Smooth muscle cell (in vitro differentiated cells): ENCODE results near the gene TNFRSF19. TPM values are rescaled to one million over a fixed set of nuclear protein-coding genes. Genes with fewer than 3 reads are reported as not detected.
A peak's percentile ranks its signal among the peaks of the same experiment; 100 is the strongest.

ENCODE experiments used
- DNase-seq: peaks from one replicate; lab custom pipeline; 2025; ENCODE audit not compliant: unreplicated experiment; lab: John Stamatoyannopoulos, UW
- H2AFZ ChIP-seq: fragments of 200-600 bp; sonication (generic); 2 replicates; pipeline ENCODE4 v1.6.0; 2016; ENCODE audit warnings: antibody characterized with exemption, low read depth, mild to moderate bottlenecking
- H3F3A ChIP-seq: fragments of 200-600 bp; sonication (generic); 2 replicates; pipeline ENCODE4 v1.6.0; 2017; ENCODE audit warnings: antibody characterized with exemption, low read depth
- H3K27ac ChIP-seq: fragments of 200-600 bp; sonication (generic); 2 replicates; pipeline ENCODE4 v1.5.1; 2016; ENCODE audit warnings: low read depth, mild to moderate bottlenecking
- H3K27me3 ChIP-seq: fragments of 200-600 bp; sonication (generic); 2 replicates; pipeline ENCODE4 v1.6.1; 2016; ENCODE audit warnings: low read depth, mild to moderate bottlenecking
- H3K36me3 ChIP-seq: fragments of 200-600 bp; sonication (generic); 2 replicates; pipeline ENCODE4 v1.5.1; 2016; ENCODE audit warnings: low read depth
- H3K4me1 ChIP-seq: fragments of 200-600 bp; sonication (generic); 2 replicates; pipeline ENCODE4 v1.5.1; 2016; ENCODE audit warnings: low read depth
- H3K4me2 ChIP-seq: fragments of 200-600 bp; sonication (generic); 2 replicates; pipeline ENCODE4 v1.6.0; 2016; ENCODE audit warnings: mild to moderate bottlenecking
- H3K4me3 ChIP-seq: fragments of 200-600 bp; sonication (generic); 2 replicates; pipeline ENCODE4 v1.5.1; 2016; ENCODE audit warnings: mild to moderate bottlenecking
- H3K79me2 ChIP-seq: fragments of 200-600 bp; sonication (generic); 2 replicates; pipeline ENCODE4 v1.6.0; 2016; ENCODE audit warnings: low read depth, mild to moderate bottlenecking
- H3K9ac ChIP-seq: fragments of 200-600 bp; sonication (generic); 2 replicates; pipeline ENCODE4 v1.6.0; 2016; ENCODE audit warnings: low read depth
- H3K9me3 ChIP-seq: fragments of 200-600 bp; sonication (generic); replicated peaks from 2 replicates; pipeline ENCODE4 v1.5.1; 2016; ENCODE audit warnings: low read depth
- H4K20me1 ChIP-seq: fragments of 200-600 bp; sonication (generic); 2 replicates; pipeline ENCODE4 v1.6.0; 2016; ENCODE audit warnings: low read depth
- WGBS: methylation state at CpG from one replicate; pipeline ENCODE4 v1.1.7; 2016; ENCODE audit warnings: low lambda C conversion rate; 5-methylcytosine and 5-hydroxymethylcytosine counted together
- polyA plus RNA-seq: library from polyadenylated mRNA; unstranded; fragments of >200 nt; fragmentation: Nextera tagmentation; extraction: Ambion mirVana; gene quantifications from 2 replicates; pipeline ENCODE4 v1.2.1, GENCODE V29; 2016
- total RNA-seq: library from RNA; depleted of rRNA; stranded (reverse); fragments of >200 nt; gene quantifications from 2 replicates; pipeline ENCODE4 v1.2.3, GENCODE V29; 2014
- TF ChIP-seq, protein P1 (sequence below): fragments of 200-600 bp; sonication (generic); IDR thresholded peaks from 2 replicates; pipeline ENCODE4 v1.5.1; 2017; ENCODE audit warnings: borderline replicate concordance, mild to moderate bottlenecking, antibody characterized with exemption; ENCODE audit not compliant: insufficient read depth, poor library complexity, severe bottlenecking

The TNFRSF19 gene
- total and polyA plus RNA-seq, 2 experiments from 2014 or later, result 15.5 to 34.3 TPM

DNA sequence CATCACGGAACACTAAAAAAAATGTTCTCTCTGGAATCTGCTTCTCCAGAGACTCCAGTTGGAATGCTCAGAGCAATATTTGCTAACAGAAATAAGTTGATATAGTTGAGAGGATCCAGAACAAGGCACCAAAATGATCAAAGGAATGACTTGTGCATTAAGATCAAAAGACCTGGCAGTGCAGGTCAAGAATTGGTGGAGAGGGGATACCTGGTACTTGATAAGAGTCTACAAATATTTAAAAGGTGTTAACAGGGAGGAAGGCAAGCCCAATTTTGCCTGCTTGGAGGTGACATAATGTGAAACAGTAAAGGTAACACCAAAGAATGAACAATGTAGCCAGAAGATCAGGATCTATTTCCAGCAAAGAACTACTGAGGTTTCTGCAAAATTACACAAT lies 20.0 kb upstream of the TNFRSF19 start:
- Histone ChIP-seq H3K4me2 (no peak overlapping the region), H3K9me3 (no peaks in the 10 kb centered on the region), H2AFZ (no peak overlapping the region), H3K79me2 (no peaks in the 10 kb centered on the region), H3K4me1 (peaks cover 10% of the 10 kb centered on the region), H4K20me1 (no peaks in the 10 kb centered on the region), H3K27me3 (no peaks in the 10 kb centered on the region), H3K9ac (no peak overlapping the region), H3K27ac (no peak overlapping the region), H3K36me3 (no peaks in the 10 kb centered on the region), H3F3A (no peaks in the 10 kb centered on the region), H3K4me3 (no peak overlapping the region)
- DNase-seq, result no peak
- 91% methylated on average over 1 of the region's 1 CpG for WGBS
- TF ChIP-seq, protein P1, sequence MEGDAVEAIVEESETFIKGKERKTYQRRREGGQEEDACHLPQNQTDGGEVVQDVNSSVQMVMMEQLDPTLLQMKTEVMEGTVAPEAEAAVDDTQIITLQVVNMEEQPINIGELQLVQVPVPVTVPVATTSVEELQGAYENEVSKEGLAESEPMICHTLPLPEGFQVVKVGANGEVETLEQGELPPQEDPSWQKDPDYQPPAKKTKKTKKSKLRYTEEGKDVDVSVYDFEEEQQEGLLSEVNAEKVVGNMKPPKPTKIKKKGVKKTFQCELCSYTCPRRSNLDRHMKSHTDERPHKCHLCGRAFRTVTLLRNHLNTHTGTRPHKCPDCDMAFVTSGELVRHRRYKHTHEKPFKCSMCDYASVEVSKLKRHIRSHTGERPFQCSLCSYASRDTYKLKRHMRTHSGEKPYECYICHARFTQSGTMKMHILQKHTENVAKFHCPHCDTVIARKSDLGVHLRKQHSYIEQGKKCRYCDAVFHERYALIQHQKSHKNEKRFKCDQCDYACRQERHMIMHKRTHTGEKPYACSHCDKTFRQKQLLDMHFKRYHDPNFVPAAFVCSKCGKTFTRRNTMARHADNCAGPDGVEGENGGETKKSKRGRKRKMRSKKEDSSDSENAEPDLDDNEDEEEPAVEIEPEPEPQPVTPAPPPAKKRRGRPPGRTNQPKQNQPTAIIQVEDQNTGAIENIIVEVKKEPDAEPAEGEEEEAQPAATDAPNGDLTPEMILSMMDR, result no peak

DNA sequence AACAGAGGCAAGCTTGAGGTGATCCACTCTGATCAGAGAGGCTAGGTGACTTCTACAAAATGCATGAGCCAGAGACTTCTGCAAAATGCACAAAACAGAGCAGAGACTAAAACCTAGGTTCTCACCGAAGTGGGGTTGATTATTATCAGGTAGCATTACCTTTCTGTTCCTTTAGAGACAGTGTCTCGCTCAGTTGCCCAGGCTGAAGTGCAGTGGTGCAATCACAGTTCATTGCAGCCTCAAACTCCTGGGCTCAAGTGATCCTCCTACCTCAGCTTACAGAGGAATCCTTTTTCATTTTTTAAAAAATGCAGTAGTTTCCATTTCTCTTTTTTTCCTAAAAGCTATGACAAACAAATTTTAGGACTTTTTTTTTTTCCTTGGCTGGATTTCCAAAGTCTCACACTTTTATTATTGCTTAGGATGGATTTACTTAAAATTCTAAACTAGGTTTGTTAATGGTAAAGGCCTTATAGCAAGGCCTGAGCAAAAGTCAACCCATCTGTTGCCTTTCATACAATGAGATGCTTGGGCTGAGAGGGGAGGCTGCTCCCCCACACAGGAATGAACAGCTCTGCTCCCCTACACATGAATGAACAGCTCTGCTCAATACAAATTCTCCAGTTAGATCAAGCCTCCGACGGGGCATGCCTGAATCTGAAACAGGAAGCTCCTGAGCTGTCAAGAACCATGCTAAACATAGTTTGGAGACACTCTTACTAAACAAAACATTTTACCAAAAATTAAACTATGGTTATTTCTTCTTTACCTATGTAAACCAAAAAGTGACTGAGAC lies 18.8 kb upstream of the TNFRSF19 start:
- no peaks in the 10 kb centered on the region for H3F3A ChIP-seq
- H3K4me3 ChIP-seq, result no peak overlapping the region
- TF ChIP-seq, protein P1, result no peak
- H3K27me3 ChIP-seq, result no peaks in the 10 kb centered on the region
- peak overlapping the region; percentile 94 for H2AFZ ChIP-seq
- H3K9ac ChIP-seq, result no peak overlapping the region
- no peak overlapping the region for H3K27ac ChIP-seq
- 46% methylated on average over 4 of the region's 4 CpGs for WGBS
- H3K4me1 ChIP-seq, result peaks cover 10% of the 10 kb centered on the region
- no peaks in the 10 kb centered on the region for H3K79me2 ChIP-seq
- no peak overlapping the region for H3K4me2 ChIP-seq
- no peaks in the 10 kb centered on the region for H3K36me3 ChIP-seq
- no peak for DNase-seq
- no peaks in the 10 kb centered on the region for H4K20me1 ChIP-seq
- H3K9me3 ChIP-seq, result no peaks in the 10 kb centered on the region

DNA sequence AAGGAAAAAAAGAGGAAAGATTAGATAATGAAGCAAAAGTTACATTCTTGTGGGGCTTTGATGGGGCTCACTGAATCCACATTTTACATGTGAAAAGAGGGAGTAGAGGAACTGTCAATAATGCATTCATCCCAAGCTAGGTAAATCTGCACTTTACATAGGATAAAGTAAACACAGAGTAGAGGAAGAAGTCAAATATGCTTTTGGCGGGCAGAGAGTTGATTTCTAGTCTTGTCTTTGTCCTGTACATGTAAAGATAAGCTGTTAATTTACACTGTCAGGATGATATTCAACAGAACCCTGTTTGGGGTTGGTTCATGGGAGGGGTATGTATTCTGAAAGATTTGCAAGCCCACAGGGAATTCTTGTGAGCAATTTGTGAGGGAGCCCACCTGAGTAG lies 18.0 kb upstream of the TNFRSF19 start:
- H4K20me1 ChIP-seq, result no peaks in the 10 kb centered on the region
- no peak overlapping the region for H3K9ac ChIP-seq
- H3K36me3 ChIP-seq, result no peaks in the 10 kb centered on the region
- no peak for DNase-seq
- TF ChIP-seq, protein P1, result no peak
- no peaks in the 10 kb centered on the region for H3K27me3 ChIP-seq
- H2AFZ ChIP-seq, result peak overlapping the region; percentile 94
- no peak overlapping the region for H3K27ac ChIP-seq
- 5% methylated on average over 1 of the region's 1 CpG for WGBS
- H3K9me3 ChIP-seq, result no peaks in the 10 kb centered on the region
- peaks cover 10% of the 10 kb centered on the region for H3K4me1 ChIP-seq
- no peaks in the 10 kb centered on the region for H3F3A ChIP-seq
- H3K4me3 ChIP-seq, result no peak overlapping the region
- H3K4me2 ChIP-seq, result no peak overlapping the region
- H3K79me2 ChIP-seq, result no peaks in the 10 kb centered on the region

DNA sequence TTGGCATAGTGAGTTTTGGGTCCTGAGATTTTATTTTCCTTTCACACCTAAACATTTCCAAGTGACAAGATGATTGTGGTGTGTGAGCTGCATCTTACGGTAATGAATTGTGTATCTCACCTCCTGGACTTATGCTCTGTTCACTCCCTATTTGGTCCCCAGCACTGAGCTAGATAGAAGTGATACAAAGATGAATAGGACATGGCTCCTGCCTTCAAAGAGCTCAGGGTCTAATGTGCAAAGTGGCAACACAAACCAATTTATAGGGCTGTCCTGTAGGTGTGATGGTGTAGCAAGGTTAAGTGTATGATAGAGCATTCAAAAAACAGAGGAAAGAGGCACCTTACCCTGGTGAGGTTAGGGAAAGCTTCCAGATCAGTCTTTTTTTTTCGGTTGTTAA lies 17.6 kb upstream of the TNFRSF19 start:
- H3K9me3 ChIP-seq, result no peaks in the 10 kb centered on the region
- H3K4me2 ChIP-seq, result no peak overlapping the region
- H3K9ac ChIP-seq, result no peak overlapping the region
- no peaks in the 10 kb centered on the region for H3K27me3 ChIP-seq
- no peaks in the 10 kb centered on the region for H3K79me2 ChIP-seq
- no peak overlapping the region for H3K4me3 ChIP-seq
- H3K27ac ChIP-seq, result no peak overlapping the region
- H3F3A ChIP-seq, result no peaks in the 10 kb centered on the region
- TF ChIP-seq, protein P1, result no peak
- 90% methylated on average over 2 of the region's 2 CpGs for WGBS
- H4K20me1 ChIP-seq, result no peaks in the 10 kb centered on the region
- peaks cover 7% of the 10 kb centered on the region for H3K4me1 ChIP-seq
- no peaks in the 10 kb centered on the region for H3K36me3 ChIP-seq
- no peak for DNase-seq
- H2AFZ ChIP-seq, result no peak overlapping the region
